SW480 (cell line): ENCODE data around the gene CRKL.
"Not testable (repeated sequence)": the region's sequence is repeated elsewhere in the genome, so short reads cannot be mapped to it uniquely, and the experiment has no call there.

Source experiments
- DNase-seq: peaks from one replicate; pipeline ENCODE4 v3.0.0-alpha.2; 2016; ENCODE audit warnings: low spot score

The CRKL gene

DNA sequence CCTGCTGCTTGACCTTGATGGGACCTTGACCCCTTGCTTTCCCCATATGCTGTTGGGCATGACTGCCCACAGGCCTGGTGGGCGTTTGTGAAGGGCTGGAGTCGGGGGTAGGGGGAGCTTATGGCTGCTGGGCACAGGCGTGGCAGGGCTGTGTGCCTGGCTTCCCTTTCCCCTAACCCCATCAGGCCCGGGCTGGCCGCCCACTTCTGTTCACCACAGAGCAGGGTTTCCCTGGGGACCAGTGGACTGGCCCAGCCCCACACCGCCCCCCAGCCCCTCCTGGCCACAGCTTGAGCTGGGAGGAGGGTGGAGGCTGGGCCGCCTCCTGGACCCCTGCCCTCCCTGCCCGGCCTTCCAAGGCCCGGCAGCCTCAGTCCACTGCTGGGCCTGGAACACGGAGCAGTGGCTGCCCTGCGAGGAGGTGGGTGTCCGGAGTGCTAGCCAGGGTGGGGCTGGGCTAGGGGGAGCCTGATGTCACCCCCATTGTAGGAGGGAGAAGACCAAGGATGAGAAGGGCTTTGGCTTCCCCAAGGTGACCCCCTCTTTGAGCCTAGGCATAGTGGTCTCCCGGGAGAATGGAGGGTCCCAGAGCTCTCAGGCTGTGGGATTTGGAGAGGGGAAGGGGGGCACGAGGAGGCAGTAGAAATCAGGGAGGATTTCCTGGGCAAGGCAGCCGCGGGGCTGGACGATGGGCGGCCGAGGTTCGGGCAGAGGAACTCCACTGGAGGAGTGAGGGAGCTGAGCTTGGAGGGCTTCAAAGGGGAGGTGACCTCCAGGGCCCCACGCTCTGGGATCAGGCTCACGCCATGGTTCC, 49.9 kb downstream of the CRKL start, which contains the start of gene AIFM3:
Gene AIFM3 (plus strand): TSS at position 373 of the 814 bp plus-strand sequence. CDS start 690 bp downstream, outside the sequence.
- no peak for DNase-seq

DNA sequence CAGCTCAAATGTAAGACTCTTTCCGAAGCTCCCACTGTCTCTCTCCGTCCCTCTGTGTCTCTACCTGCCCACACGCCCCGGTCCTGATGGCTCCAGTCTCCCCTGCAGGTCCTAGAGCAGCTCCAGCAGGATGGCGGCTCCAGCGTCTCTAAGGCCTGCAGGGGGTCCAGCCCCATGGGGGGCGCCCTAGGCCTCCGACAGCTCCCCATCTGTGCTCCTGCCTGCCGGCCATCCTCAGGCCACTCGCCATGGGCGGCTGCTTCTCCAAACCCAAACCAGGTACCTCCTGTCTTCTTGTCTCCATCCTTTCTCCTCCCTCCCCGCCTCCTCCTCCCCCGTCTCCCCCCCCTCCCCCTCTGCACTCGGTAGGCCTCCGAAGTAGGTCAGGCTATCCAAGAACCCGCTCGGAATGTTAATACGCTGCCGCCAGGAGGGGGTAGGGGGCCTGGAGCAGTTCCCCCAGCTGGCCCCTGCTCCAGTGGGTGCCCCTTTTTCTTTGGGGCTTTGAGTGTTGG, 50.5 kb downstream of the CRKL start:
- DNase-seq = no peak

- DNase-seq = no peak
Observed at GRCh38 chr22:20968281-20968977, 51.2 kb downstream of the CRKL start.

GRCh38 chr22:20970939-20971657, 53.9 kb downstream of the CRKL start:
- no peak for DNase-seq

- DNase-seq = not testable (repeated sequence)
Observed at GRCh38 chr22:20972014-20972694, 54.9 kb downstream of the CRKL start.

DNA sequence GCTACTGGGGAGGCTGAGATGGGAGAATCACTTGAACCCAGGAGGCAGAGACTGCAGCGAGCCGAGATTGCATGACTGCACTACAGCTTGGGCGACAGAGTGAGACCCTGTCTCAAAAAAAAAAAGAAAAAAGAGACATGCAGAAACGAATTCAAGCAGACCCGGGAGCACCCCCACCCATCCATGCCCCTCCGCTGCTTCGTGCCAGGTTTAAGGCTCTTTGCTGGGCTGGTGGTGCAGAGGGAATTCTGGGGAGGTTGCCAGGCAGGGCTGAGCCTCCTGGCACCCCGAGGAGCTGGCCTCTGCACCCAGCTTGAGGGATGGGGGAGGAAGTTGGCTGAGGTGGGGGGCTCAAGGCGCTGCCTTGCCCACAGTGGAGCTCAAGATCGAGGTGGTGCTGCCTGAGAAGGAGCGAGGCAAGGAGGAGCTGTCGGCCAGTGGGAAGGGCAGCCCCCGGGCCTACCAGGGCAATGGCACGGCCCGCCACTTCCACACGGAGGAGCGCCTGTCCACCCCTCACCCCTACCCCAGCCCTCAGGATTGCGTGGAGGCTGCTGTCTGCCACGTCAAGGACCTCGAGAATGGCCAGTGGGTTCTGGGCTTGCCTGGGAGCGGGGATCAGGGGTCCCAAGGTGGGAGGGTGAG, 55.8 kb downstream of the CRKL start:
- no peak for DNase-seq

- DNase-seq = no peak
Observed at GRCh38 chr22:20973634-20974286, 56.6 kb downstream of the CRKL start.

DNA sequence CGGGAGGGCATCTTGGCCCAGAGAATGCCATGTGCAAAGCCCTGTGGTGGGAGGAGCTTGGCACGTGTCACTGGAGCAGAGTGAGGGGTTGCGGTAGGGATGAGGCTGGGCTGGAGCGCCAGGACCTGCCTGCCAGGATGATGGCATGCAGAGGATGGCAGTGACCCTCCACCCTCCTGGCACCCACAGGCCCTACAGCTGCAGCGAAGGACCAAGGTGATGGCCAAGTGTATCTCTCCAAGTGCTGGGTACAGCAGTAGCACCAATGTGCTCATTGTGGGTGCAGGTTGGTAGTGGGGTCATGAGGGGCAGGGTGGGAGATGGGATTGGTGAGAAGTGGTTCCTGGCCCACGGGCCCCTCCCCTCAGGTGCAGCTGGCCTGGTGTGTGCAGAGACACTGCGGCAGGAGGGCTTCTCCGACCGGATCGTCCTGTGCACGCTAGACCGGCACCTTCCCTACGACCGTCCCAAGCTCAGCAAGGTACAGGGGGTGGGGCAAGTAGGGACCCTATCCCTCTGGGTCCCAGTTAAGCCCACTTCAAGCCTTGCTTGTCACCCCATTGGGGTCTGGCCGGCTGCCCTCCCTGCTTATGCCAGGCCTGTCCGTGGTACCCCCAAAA, 57.2 kb downstream of the CRKL start:
- DNase-seq = no peak

DNA sequence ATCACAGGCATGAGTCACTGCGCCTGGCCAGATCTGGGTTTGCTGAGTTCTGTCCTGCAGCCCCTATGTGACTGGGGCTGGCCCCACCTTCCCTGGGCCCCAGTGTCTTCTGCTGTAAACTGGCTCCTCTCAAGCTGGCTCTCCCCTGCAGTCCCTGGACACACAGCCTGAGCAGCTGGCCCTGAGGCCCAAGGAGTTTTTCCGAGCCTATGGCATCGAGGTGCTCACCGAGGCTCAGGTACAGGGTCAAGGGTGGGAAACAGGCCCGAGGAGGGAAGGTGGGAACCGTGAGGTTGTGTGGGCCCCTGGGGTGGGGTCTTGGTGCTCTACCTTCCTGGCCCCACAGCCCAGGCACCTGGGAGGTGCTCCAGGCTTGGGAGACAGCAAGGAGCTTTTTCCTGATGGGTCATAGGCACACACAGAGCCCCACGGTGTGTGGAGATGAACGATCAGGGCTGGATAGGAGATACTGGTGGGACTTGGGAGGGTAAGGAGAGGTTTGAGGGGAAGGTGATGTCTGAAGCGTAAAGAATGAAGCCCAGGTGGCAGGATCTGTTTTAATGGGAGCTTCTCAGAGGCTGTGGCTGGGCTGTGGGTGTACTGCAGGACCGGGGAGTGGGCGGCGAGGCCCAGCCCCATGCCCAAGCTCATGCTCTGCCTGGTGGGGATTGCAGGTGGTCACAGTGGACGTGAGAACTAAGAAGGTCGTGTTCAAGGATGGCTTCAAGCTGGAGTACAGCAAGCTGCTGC, 58.5 kb downstream of the CRKL start:
- no peak for DNase-seq

GRCh38 chr22:20976291-20976877, 59.2 kb downstream of the CRKL start:
- DNase-seq = no peak

DNA sequence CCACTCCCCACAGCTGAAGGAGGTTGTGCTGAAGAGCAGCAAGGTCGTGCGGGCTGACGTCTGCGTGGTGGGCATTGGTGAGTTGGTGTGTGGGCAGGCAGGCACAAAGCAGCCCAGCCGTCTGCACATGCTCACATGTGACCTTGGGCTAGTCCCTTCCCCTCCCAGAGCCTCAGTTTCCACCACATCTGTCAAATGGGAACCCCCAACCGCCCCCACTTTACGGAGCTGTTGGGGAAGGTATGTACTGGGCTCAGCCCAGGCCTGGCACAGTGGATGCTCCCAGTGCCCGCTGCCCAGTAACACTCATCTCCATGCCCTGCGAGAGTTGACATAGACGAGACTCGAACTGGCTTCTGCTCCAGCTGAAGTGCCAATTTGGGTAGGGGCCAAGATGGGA, 59.8 kb downstream of the CRKL start:
- no peak for DNase-seq

DNA sequence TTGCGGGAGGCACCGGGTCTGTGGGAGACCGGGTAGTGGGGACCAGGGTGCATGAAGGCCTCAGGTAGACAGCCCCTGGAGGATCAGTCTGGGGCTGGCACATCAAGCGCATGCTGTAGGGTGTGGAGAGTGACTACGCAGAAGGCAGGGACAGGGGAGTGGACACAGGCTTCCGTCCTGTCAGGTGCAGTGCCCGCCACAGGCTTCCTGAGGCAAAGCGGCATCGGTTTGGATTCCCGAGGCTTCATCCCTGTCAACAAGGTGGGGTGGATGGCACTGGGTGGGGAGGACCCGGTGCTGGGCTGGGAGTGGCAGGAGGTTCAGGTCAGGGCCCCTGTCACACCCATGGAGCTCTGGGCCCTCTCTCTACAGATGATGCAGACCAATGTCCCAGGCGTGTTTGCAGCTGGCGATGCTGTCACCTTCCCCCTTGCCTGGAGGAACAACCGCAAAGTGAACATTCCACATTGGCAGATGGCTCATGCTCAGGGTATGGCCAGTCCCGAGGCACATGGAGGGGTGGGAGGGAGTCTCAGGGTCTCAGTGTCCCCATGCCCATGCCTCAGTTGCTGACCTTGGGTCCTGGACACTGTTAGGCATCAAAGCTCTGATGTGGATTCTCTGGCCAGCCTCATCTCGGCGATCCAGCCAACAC, 60.4 kb downstream of the CRKL start:
- DNase-seq = peak; percentile 93

- DNase-seq = no peak
Observed at GRCh38 chr22:20978419-20978818, 61.2 kb downstream of the CRKL start.

DNA sequence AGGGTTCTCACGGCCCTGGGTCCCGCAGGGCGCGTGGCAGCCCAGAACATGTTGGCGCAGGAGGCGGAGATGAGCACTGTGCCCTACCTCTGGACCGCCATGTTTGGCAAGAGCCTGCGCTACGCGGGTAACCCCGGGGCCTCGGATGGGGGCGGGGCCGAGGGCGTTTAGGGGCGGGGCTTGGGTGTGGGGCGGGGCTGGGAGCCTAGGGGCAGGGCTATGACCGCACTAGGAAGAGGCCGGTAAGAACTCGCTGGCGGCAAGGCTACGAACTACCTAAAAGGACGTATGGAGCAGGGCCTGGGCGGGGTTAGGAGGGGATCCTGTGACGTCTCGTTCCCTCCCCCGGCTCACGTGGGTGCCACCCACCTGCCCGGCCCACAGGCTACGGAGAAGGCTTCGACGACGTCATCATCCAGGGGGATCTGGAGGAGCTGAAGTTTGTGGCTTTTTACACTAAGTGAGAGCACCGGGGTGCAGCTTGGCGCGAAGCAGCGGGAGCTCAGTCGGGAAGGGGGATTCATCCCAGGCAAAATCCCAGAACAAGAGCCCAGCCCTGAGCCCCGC, 62.1 kb downstream of the CRKL start:
- no peak for DNase-seq

DNA sequence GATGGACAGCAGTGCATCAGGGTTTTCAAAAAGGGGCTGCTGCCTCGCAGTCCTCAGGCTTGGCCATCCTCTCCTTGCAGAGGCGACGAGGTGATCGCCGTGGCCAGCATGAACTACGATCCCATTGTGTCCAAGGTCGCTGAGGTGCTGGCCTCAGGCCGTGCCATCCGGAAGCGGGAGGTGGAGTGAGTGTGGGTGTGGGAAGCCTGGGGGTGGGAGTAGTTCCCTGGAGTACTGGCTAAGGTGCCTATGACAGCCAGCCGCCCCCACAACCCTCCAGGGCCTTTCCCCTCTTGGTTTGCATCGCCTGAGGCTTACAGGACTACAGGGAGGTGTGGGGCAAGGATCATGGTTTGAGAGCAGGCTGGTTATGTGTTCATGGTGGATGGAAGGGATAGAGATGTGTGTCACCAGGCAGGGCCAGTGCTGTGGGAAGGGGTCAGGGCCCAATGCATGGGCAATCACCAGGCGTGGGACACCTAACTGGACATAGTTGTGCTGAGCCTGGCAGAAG, 62.8 kb downstream of the CRKL start:
- no peak for DNase-seq

- DNase-seq = no peak
Observed at GRCh38 chr22:20980523-20980922, 63.3 kb downstream of the CRKL start.

DNA sequence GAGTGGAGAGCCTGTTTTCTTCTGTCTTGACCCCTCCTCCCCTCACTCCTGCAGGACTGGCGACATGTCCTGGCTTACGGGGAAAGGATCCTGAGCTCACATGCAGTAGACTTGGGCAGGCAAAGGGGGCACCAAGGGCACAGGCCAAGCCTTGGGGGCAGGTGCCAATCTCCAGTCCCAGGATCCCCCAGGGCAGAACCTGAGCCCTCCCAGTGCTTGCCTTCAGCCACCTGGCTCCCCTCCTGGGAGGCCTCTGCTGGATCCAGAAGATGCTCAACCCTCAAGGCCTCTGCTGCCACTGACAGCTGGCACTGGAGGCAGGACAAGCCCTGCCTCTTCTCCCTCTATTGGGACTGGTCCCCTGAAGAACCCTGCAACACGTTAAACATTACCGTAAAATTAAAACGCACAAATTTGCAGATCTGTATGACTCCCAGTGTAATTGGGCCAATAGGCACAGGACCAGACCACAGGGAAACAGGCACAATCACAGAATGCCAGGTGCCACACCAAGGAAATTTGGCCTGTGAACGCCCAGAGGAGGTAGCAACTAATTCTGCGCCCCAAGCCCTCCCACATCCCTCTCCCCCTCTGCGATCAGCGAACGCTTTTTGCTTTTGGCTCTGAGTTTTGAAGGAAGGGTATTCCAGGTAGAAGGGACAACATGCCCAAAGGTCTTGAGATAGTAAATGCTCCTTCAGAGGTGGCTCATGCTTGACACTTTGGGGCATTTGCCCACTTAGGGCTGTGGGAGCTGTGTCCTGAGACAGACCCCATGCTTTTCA, 63.9 kb downstream of the CRKL start:
- no peak for DNase-seq
